ENCODE data around the gene NPTX2. TPM values are rescaled to one million over a fixed set of nuclear protein-coding genes. Genes with fewer than 3 reads are reported as not detected.

NPTX2 gene
- total RNA-seq, 4 donors from 2014 or later, result 4.3 to 13.7 (median 8.6) TPM

GRCh38 chr7:98670186-98670585, 53.1 kb downstream of the NPTX2 start:
- Histone ChIP-seq H3K4me1 (no peaks in the 10 kb centered on the region), H3K27ac (no peak overlapping the region), H3K9me3 (peaks cover 4% of the 10 kb centered on the region), H3K4me3 (no peak overlapping the region), H3K36me3 (no peaks in the 10 kb centered on the region), H3K27me3 (peaks cover 4% of the 10 kb centered on the region)
- TF ChIP-seq CTCF (IDR thresholded peaks at IDR 0.05) (no peak), POLR2A (IDR thresholded peaks at IDR 0.05) (no peak), POLR2AphosphoS5 (IDR thresholded peaks at IDR 0.05) (no peak), EP300 (IDR thresholded peaks at IDR 0.05) (no peak)
- DNase-seq (ENCODE audit: low spot score in 2 of 2), result no peak
- 73% methylated on average over 8 of the region's 8 CpGs for WGBS

- Histone ChIP-seq H3K4me1 (no peaks in the 10 kb centered on the region), H3K27me3 (peaks cover 4% of the 10 kb centered on the region), H3K27ac (no peak overlapping the region), H3K4me3 (no peak overlapping the region), H3K9me3 (peaks cover 4% of the 10 kb centered on the region), H3K36me3 (no peaks in the 10 kb centered on the region)
- DNase-seq (ENCODE audit: low spot score in 2 of 2), result no peak
- no peak for TF ChIP-seq EP300 (IDR thresholded peaks at IDR 0.05)
- TF ChIP-seq CTCF (IDR thresholded peaks at IDR 0.05), result no peak
- no peak for TF ChIP-seq POLR2A (IDR thresholded peaks at IDR 0.05)
- TF ChIP-seq POLR2AphosphoS5 (IDR thresholded peaks at IDR 0.05), result no peak
- 90% methylated on average over 2 of the region's 2 CpGs for WGBS
These were observed 54.7 kb downstream of the NPTX2 start for GRCh38 chr7:98671733-98672331.

- no peaks in the 10 kb centered on the region for H3K36me3 ChIP-seq
- H3K9me3 ChIP-seq, result peaks cover 8% of the 10 kb centered on the region
- H3K27me3 ChIP-seq, result no peaks in the 10 kb centered on the region
- TF ChIP-seq POLR2AphosphoS5 (IDR thresholded peaks at IDR 0.05), result no peak
- no peak overlapping the region for H3K4me3 ChIP-seq
- 65% methylated on average over 8 of the region's 8 CpGs for WGBS
- no peak for DNase-seq (ENCODE audit: low spot score in 2 of 2)
- no peak overlapping the region for H3K27ac ChIP-seq
- no peaks in the 10 kb centered on the region for H3K4me1 ChIP-seq
These were observed 57.4 kb downstream of the NPTX2 start for GRCh38 chr7:98674461-98674860.

- Histone ChIP-seq H3K4me1 (no peaks in the 10 kb centered on the region), H3K27ac (no peak overlapping the region), H3K4me3 (no peak overlapping the region), H3K9me3 (peaks cover 8% of the 10 kb centered on the region), H3K27me3 (no peaks in the 10 kb centered on the region), H3K36me3 (no peaks in the 10 kb centered on the region)
- peak in 1 of 2 donors; percentile 71 for DNase-seq (ENCODE audit: low spot score in 2 of 2)
- WGBS, result 68% methylated on average over 6 of the region's 9 CpGs
- TF ChIP-seq EP300 (IDR thresholded peaks at IDR 0.05) (no peak), POLR2AphosphoS5 (IDR thresholded peaks at IDR 0.05) (no peak), POLR2A (IDR thresholded peaks at IDR 0.05) (no peak), CTCF (IDR thresholded peaks at IDR 0.05) (no peak)
These were observed 57.8 kb downstream of the NPTX2 start for GRCh38 chr7:98674881-98675280.

- H3K9me3 ChIP-seq, result peaks cover 4% of the 10 kb centered on the region
- H3K36me3 ChIP-seq, result no peaks in the 10 kb centered on the region
- WGBS, result 93% methylated on average over 7 of the region's 7 CpGs
- peak in 1 of 2 donors; percentile 38 for DNase-seq (ENCODE audit: low spot score in 2 of 2)
- TF ChIP-seq POLR2AphosphoS5 (IDR thresholded peaks at IDR 0.05) (no peak), POLR2A (IDR thresholded peaks at IDR 0.05) (no peak), CTCF (IDR thresholded peaks at IDR 0.05) (no peak), EP300 (IDR thresholded peaks at IDR 0.05) (no peak)
- no peak overlapping the region for H3K4me3 ChIP-seq
- no peak overlapping the region for H3K27ac ChIP-seq
- H3K4me1 ChIP-seq, result no peaks in the 10 kb centered on the region
- no peaks in the 10 kb centered on the region for H3K27me3 ChIP-seq
These were observed 61.1 kb downstream of the NPTX2 start for GRCh38 chr7:98678215-98678614.

Other genes starting within 250 kb of the NPTX2 start
- 10 to 100 TPM; 24.3 to 28.2 (median 26.9) TPM for gene BAIAP2L1, start 216.2 kb upstream of the NPTX2 start, total RNA-seq

Measured in suprapubic skin (tissue), 4 donors.